NCI-H1436 treated with DMSO at 0.1 percent for 48 hours (cell line): ENCODE results near the gene ARHGAP24.

Experiments used
- DNase-seq: peaks from one replicate; lab custom pipeline; 2025; lab: John Stamatoyannopoulos, UW

The ARHGAP24 gene

DNA sequence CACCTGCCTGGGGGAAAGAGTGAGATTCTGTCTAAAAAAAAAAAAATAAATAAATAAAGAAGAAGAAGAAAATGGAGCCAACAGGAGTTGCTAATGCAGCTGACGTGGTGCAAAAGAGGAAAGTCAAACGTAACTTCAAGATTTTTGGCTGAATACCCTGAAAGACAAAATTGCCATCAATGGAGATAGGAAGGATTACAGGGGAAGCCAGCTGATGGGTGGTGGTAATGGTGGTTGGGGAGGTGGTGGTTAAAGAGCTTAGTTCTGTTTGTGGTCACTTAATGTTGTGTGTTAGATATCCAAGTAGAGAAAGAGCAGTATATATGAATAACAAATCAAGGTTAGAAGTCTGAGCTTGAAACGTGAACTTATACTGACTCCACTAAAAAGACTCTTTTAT lies 225.4 kb downstream of the ARHGAP24 start:
- DNase-seq: no peak

DNA sequence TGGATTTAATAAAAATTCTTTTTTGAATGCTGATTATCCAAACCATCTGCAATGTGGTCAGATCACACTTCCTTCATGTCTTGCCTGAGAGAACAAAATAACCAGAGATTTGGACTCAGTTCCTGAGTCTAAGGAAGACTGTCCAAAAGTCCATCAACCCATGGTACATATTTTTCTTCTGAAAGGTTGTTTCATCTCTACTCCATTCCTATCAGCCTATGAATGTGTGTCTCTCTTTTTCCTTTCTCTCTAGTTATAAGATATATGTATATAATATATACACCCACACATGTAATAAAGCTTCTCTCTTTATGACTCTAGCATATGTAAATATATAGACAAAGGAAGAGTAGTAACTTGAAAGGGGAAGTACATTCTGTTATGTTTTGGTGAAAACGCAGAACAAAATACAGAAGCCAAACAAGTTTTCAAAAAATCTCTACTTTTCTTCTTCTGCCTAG lies 226.9 kb downstream of the ARHGAP24 start:
- DNase-seq: no peak

DNA sequence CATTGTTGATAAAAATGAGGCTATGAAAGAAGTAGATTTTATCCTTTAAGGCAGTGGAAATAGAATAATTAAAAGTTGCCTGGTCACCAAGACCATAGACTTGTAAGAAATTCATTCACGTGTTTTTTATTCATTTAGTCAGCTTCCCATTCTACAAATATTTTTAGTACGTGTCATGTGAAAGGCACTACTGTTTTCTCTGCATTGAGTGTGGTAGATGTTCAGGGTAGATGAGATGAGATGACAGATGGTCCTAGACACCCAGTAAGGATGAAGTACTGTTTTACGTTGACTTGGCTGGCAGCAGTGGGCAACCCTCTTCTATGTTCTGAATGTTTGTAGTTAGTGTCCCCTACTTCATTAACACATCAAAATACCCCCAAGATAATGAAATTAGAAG lies 228.1 kb downstream of the ARHGAP24 start:
- no peak for DNase-seq

DNA sequence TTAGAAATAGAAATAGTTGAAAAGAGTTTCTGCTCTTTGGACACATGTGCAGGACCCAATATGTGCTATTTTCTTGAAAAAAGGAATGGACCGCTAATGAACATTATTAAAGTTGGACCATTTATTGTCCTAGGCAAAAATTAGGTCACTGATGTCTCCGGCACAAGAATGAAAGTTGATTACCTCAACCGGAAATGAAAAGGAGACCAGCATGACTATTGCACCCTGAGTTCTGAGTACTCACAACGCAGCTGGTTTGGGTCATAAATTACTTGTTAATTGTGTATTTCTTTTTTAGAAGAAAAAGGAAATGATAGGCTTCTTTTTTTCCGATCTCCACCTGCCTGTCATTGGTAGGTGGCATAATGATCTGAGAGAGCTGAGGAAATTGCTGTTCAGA lies 232.7 kb downstream of the ARHGAP24 start:
- no peak for DNase-seq

DNA sequence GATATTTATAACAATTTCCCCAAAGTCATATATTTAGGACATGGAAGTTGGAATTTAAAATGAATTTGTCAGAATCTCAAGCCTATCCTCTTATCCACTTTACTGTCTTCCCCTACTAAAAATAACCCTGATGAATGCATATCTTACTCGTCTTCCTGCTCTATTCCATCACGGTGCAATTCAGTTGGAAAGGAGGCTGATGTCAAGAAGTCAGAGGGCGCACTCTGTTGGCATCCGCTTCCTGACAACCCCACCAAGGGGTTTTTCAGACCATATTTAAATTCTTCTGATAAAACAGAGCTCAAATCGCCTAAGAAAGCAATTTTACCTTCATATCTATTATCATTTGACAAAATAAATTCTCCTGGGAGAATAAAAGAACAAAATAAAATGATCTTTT lies 233.5 kb downstream of the ARHGAP24 start:
- no peak for DNase-seq

DNA sequence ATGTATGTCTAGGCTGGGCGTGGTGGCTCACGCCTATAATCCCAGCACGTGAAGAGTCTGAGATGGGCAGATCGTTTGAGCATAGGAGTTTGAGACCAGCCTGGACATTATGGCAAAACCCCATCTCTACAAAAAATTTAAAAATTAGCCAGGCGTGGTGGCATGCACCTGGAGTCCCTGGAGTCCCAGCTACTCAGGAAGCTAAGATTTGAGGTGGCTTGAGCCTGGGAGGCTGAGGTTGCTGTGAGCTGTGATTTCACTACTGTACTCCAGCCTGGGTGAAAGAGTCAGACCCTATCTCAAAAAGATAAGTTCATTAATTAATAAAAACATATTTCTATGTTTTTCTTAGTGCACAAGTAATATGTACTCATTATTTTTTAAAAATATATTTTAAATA lies 238.1 kb downstream of the ARHGAP24 start:
- no peak for DNase-seq

DNA sequence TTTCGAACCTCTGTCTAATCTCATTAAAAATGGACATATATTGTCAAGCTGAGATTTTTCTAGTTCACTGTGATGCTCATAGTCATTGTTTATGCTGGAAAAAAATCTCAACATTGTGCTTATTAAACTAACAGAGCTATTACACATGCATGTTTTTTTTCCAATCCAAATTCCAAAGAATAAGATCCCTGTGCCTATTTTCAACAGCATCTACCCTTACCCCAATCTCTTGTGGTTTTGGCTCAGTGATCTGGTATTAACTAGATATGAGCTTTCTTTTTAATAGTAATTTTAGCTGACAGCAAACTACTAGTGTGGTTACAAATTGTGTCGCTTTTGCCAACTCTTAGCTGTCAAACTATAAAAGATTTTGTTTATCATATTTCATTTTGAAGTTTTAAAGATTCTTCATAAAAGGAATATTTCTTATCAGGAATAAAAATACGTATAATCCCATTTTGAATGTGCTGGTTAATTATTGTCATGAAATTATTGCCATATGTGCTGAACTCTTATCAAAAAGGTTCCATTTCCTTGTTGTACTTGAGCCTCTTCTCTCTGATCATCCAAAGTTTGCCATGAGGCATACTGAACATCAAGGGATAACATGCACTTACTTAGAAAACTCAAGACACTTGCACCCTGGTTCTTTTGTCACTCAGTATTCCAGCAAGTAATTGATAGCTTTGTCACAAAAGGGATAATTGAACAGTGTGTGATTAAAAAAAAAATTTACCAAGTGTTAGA lies 241.2 kb downstream of the ARHGAP24 start:
- no peak for DNase-seq

DNA sequence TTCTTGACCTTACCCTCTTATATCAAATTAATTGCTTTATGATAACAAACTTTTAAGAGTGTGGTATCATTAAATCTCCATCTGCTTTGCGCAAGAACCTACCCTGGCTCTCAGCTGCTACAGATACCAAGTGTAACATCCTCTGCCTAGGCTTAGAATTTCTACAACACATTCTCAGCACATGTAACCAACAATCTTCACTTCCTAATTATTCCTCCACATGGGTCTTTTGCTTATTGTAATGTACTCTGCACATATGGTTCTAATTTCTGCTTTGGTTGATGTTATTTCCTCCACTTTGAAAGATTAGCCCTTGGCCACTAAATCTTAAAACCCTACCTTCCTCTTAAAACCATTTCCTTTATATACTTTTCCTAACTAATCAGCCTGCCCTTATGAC lies 242.4 kb downstream of the ARHGAP24 start:
- no peak for DNase-seq

DNA sequence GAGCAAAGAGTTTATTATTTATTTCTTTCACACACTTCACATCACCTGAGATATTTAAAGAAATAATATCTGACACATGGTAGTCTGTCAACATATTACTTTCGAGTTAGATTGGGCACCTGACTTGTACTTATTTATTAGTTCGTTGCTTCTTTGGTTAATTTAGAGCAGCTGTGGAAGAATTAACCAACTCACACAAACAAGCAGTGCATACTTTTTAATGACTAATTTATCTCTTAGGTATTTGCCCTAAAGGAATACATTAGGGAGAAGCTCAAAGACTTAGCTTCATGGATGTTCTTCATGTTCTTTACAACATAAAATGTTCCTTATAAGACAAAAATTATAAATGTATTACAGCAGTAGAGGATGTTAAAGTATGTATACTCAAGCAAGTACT lies 242.9 kb downstream of the ARHGAP24 start:
- no peak for DNase-seq

DNA sequence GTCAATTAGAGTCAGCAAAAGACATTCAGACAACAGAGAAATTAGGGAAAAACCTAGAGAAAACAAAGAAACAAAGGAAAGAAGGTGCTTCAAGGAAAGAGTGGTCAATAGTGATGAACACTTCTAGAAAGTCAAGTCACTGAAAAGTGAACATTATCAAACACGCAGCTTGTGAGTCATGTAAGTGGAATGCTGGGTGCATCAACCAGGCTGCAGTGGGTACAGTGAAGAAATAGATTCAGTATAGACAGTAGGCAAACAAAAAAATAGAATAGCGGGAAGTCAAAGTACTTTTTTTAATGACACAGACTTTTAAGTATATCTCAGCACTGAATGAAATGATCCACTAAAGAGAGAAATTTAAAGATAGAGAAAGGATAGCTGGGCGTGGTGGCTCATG lies 245.8 kb downstream of the ARHGAP24 start:
- no peak for DNase-seq

DNA sequence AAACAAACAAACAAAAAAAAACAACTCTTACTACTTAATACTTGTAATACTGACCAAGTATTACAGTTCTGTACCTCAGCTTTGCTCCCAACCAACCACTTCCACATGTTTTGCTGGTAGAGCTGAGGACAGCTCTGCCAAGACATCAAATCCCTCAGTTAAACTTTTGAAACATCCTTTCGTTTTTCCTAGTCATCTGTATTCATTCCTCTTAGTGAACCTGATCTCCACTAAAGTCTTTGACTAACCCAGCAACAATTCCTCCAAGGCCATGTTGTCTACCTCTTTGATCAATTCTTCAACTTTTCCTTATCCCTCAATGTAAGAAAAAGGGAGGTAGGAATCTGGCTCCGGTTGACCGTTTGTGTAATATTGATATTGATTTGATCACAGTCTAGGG lies 247.5 kb downstream of the ARHGAP24 start:
- DNase-seq: no peak

DNA sequence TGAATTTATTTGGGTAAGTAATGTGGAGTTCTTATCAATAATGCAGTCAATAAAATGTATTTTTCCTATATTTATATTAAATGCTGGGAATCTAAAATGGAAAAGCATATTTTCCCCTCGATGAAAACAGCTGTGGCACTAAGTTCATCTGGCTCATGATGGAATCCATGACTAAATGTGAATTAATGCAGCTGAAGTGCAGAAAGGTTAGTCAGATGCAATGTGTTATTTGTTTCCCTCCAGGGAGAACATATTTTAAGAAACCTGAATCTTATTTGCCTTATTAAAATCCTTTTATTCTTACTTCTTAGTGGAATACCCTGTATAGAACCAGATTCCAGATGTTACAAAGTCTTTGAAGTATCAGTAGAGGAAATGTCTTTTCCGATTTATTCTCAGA lies 247.9 kb downstream of the ARHGAP24 start:
- DNase-seq: no peak

DNA sequence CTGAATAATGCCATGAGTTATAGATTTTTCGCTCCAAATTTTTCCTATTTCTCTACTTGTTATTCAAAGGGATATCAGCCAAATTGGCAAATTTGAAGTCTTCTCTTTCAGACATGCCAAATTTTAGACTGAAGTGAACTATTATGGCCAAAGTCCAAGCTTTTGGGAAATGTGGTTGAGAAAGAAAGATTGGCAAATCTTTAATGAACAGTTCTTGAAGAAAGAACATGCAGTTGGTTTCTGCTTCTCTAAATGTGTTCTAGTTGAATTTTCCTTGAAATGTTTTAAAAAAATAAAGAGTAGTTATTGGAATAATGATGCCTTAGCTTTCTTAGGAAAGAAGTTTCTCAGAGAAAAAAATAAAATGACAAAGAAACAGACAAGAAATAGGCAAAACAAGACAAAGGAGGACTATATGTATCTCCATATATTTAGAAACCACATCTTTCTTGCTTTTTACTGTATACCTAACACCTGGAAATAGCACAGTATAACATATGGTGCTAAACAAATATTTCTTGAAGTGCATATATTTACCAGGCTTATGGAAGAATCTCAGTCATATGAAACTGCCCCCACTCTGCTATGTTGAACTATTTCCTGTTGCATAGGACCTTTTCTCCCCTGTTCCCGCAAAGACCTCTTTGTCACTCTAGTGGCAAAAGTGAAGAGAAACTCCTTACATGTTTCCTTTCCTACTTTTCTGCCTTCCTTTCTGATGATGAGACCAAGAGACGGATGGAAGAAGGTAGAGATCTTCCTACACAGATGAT lies 250.0 kb downstream of the ARHGAP24 start:
- no peak for DNase-seq

DNA sequence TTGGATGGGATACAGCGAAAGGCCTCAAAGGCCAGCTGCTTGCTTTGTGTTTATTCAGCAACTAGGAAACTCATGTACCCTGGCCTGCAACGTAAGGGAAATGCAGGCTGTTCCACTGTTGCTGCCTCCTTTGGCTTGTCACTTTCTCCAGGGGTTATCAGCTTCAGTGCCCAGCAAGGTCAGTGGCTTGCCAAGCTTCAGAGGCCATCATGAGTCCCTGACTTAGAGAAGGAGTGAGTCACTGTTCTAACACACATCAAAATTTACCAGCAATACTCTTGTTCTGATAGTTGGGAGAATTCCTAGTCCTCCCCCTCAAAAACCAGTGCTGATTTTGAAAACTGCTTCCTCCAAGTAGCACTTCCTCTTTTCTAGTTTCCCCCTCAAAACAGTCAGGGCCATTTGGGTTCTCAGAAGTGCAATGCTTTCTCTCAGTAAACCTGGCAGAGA lies 250.8 kb downstream of the ARHGAP24 start:
- no peak for DNase-seq

DNA sequence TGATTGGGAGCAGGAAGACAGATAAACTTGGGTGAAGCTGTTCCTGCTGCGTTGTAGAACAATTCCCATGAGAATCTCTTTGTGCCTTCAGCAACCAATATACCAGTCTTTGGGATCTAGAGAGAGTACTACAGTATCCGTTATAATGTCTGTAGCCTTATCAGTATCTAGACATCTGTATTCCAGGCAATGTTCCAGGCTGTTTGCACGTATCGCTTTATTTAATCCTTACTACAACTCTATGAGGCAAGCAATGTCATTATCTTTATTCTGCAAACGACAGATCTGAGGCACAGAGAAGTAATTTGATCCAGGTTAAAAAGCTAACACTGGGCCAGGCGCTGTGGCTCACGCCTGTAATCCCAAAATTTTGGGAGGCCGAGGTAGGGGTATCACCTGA lies 251.6 kb downstream of the ARHGAP24 start:
- DNase-seq: no peak

DNA sequence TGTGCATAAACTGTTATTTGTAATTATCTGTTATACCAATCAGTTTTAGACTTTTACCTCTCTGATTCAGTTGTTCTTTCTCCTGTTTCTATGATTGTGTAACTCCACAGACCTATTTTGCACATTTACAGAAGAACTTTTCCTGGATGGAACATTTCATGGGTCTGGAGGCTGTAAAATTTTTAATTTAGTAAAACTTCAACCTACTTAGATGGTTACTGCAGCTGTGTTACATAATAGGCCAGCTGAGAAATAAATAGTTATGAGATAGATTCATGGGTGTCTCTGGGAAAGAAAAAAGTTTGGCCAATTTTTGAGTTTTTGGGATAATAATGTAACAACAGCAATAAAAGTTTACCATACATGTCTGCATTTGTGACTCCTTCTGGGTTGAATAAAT lies 253.5 kb downstream of the ARHGAP24 start:
- DNase-seq: no peak

DNA sequence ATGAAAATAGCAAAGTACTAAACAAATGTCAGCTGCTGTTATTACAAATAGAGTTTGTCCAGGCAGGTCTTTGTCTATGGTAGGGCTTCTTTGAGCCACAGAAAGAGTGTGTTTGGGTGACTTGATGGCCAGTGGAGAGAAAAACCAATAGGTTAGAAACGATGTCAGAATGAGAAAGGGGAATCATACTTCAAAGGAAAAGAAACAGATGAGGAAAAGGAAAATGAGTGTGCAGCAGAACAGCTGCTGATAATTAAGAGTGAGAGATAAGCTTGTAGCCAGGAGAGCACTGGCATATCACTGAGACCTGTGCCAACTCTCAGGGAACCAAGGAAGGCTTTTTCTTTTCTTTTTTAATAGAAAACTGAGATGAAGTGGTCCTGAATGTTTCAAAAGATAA lies 257.2 kb downstream of the ARHGAP24 start:
- no peak for DNase-seq

DNA sequence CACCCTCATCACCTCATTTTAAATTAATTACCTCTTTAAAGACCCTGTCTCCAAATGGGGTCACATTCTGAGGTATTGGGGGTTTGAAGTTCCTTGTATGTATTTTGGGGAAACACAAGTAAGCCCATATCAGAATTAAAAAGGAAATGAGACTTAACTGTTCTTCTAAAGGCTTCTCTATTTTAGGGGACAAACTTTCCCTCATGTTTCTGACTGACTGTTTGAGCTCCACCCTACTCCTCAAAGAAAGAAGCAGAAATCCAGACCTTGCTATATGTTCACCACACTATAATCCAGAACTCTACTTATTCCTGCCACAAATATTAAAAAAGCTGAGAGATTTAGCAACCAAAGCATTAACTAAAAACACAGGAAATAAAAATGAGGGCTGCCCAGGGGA lies 258.8 kb downstream of the ARHGAP24 start:
- no peak for DNase-seq

DNA sequence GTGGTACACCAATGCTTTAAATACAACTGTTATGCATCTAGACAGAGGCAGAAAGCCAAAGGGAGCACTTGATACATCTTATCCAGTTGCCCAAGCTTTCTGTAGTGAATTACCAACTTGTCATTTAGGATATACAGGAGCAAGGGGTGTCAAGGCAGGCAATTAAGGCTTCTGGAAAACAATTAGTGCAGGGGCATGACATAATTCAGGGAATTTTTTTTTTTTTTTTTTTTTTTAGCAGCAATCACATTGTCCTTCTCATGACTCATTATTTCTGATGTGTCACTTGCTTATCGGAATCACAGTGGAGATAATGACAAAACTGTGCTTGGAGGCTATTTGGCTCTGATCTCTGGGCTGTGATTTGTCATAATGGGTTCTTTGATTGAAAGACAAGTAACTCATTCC lies 259.5 kb downstream of the ARHGAP24 start:
- DNase-seq: peak; percentile 53

DNA sequence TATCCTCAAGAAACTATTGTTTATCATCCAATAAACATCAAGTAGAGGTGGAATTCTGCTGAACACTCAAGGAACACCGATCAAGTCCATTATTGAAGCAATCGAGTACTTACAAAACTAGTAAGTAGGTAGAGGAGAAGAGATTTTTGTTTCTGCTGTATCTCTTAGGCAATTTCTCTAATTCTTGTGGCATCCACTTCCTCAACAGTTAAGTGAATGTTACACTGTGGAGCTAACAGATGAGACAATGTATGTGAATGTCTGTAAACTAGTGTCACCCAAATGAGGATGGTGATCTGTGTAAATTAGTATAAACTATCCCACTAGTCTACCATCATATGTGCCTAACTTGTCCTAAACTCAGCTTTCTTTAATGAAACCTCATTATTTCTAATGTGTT lies 261.6 kb downstream of the ARHGAP24 start:
- DNase-seq: no peak

DNA sequence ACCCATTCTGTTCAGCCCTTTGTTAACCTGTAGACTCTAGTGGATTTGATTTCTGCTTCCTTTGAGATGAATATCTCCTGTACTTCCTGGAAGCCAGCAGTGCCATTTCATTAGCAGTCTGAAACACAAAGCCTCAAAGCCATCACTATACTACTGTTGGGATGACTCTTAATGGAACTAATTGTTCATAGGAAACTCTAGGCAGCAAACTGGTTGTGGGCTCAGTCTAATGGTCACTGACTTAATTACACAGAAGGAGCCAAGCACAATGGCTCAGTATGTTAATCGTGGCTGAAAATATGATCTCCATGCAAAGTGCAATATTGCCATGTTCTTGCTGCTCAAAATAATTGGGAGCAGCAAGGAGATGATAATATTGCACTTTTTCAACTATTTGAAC lies 262.3 kb downstream of the ARHGAP24 start:
- DNase-seq: no peak

DNA sequence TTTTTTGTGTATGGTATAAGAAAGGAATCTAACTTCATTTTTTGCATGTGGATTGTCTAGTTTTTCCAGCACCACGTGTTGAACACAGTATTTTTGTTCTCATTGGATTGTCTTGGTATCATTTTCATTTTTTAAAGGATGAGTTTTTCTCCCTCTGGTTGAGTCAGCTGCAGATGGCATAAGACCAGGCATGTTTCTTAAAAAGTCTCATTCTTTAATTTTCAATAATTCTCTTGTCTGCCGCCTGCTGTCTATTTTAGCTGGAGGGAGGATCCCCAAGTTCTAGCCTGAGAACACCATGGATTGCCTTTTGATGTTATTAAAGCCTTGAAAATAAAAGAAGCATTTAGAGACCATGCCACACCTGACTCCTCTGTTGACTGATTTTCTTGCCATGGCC lies 263.8 kb downstream of the ARHGAP24 start:
- no peak for DNase-seq

DNA sequence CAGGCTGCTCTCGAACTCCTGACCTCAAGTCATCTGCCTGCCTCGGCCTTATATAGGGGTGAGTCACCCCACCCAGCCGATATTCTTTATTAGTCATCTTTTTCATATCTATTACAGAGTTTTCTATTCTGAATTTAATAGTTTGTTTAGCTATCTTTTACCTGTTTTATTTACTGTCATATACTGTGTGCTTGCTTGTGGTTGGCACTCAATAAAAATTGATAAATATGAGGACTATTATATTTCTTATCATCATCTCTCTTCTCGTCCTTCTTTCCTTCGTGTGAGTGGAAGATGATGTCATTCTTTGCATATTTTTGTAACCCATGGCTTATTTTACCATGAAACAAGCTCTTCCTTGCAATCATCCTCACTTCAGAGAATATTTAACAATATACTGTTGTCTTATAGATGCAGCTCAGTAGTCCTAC lies 265.5 kb downstream of the ARHGAP24 start:
- DNase-seq: no peak

DNA sequence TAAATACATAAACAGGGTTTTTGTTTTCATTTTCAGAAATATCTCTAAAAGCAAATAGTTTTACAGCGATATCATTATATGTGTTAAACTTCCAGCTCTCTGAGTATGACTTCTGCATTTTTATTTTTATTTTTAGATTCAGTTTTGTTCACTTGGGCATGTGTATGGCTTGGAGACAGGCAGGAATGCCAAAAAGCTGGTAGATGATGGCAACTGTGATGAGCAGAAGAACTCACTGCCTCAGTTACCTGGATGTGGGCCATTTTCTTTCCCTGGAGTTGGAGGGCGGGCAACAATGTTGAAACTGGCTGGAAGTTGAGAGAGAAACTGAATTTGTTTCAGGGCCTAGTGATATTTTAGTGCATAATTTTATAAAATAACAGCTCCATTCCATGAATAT lies 266.4 kb downstream of the ARHGAP24 start:
- DNase-seq: no peak
